ENCODE data around the gene RHBDF2. TPM values are rescaled to one million over a fixed set of nuclear protein-coding genes. Genes with fewer than 3 reads are reported as not detected.
A peak's percentile ranks its signal among the peaks of the same experiment; 100 is the strongest.

Gene RHBDF2
- polyA plus RNA-seq, 1 donor (not counting 4 experiments of a cell fraction or from before 2014, with no cell fraction given): 14.9 TPM

DNA sequence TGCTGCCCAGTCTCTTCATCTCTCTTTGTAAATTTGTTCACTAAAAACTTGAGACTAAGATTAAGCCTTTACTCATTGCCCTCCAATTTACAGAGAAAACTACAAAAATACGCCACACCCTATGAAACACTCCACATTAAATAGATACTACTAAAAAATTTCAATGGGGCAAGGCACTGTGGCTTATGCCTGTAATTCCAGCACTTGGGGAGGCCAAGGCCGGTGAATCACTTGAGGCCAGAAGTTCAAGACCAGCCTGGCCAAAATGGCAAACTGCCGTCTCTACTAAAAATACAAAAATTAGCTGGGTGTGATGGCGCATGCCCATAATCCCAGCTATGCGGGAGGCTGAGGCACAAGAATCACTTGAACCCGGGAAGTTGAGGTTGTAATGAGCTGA, 52.1 kb downstream of the RHBDF2 start:
- peaks cover 53% of the 10 kb centered on the region for H3K4me1 ChIP-seq (ENCODE audit: control insufficient read depth, extremely low read depth, insufficient read depth, low read length)
- peaks cover 14% of the 10 kb centered on the region for H3K9me1 ChIP-seq (ENCODE audit: control insufficient read depth, extremely low read depth, insufficient read depth, low read length)
- no peak overlapping the region for H3K4me3 ChIP-seq (ENCODE audit: control insufficient read depth in 2 of 3, extremely low read depth in 1 of 3, insufficient read depth in 2 of 3, low read depth in 1 of 3, low read length in 3 of 3)
- no peak overlapping the region for H3K9ac ChIP-seq (ENCODE audit: control insufficient read depth, extremely low read depth, insufficient read depth, low read length)
- dilution Hi-C loops (cut with MboI; ENCODE audit: extremely low pct_ligation_motif_present, low sequenced_read_pairs): no loop called here
- no peaks in the 10 kb centered on the region for H3K36me3 ChIP-seq (ENCODE audit: control insufficient read depth in 2 of 2, extremely low read depth in 1 of 2, insufficient read depth in 2 of 2, low read length in 2 of 2)
- no peaks in the 10 kb centered on the region for H3K27me3 ChIP-seq (ENCODE audit: control insufficient read depth, extremely low read depth, insufficient read depth, low read length)
- DNase-seq (ENCODE audit: low read depth, low spot score): no peak
- no peak for TF ChIP-seq EZH2 (IDR thresholded peaks at IDR 0.05; ENCODE audit: low read length)
- TF ChIP-seq, protein P1, sequence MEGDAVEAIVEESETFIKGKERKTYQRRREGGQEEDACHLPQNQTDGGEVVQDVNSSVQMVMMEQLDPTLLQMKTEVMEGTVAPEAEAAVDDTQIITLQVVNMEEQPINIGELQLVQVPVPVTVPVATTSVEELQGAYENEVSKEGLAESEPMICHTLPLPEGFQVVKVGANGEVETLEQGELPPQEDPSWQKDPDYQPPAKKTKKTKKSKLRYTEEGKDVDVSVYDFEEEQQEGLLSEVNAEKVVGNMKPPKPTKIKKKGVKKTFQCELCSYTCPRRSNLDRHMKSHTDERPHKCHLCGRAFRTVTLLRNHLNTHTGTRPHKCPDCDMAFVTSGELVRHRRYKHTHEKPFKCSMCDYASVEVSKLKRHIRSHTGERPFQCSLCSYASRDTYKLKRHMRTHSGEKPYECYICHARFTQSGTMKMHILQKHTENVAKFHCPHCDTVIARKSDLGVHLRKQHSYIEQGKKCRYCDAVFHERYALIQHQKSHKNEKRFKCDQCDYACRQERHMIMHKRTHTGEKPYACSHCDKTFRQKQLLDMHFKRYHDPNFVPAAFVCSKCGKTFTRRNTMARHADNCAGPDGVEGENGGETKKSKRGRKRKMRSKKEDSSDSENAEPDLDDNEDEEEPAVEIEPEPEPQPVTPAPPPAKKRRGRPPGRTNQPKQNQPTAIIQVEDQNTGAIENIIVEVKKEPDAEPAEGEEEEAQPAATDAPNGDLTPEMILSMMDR (optimal IDR thresholded peaks at IDR 0.05 in 1 of 3, IDR thresholded peaks at IDR 0.05 in 1 of 3, conservative IDR thresholded peaks at IDR 0.05 in 1 of 3; ENCODE audit: extremely low read depth in 1 of 3, insufficient read depth in 2 of 3, low read length in 3 of 3): no peak
- no peaks in the 10 kb centered on the region for H3K9me3 ChIP-seq (ENCODE audit: control insufficient read depth, low read depth, low read length)
- H2AFZ ChIP-seq (ENCODE audit: control insufficient read depth, low read length): no peak overlapping the region
- FAIRE-seq: no peak
- no peak overlapping the region for H3K4me2 ChIP-seq (ENCODE audit: control insufficient read depth, extremely low read depth, insufficient read depth, low read depth, low read length)
- H3K79me2 ChIP-seq (ENCODE audit: control insufficient read depth, insufficient read depth, low read length): peaks cover 72% of the 10 kb centered on the region
- peaks cover 39% of the 10 kb centered on the region for H4K20me1 ChIP-seq (ENCODE audit: control insufficient read depth, extremely low read depth, insufficient read depth, low read length)
- no peak overlapping the region for H3K27ac ChIP-seq (ENCODE audit: control insufficient read depth, insufficient read depth, low read length)

DNA sequence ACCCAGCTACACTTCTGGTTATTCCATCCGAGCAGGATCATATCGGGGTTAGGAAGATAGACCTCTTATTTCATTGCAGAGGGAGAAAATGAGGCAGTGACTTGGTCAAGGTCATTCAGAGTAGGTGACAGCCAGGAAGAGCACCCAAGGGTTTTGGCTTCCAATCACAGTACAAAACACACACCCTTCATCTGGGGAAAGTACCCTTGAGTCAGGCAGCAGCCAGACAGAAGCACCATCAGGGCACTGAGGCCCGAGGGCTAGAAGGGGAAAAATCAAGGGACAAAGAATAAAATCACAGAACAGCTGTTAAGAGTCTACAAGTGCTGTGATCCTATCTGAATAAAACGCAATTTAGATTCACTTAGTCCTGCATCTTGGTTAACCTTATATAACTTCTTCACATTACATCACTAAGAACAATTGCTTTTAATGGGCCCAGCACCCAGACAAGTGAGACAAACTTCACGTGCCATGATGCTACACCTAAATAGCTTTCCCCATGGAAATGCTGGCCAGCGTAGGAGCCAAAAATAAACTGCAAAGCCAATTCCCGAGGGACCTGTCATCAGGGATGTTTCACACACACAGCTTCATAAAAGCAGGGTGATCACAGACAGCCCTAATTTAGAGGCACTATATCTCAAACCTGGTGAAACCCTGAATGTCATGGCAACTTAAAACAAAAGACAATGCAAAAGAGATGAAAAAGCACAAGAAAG, 53.1 kb downstream of the RHBDF2 start:
- no peak overlapping the region for H3K4me3 ChIP-seq (ENCODE audit: control insufficient read depth in 2 of 3, extremely low read depth in 1 of 3, insufficient read depth in 2 of 3, low read depth in 1 of 3, low read length in 3 of 3)
- FAIRE-seq (peak; percentile 5), DNase-seq (ENCODE audit: low read depth, low spot score) (no peak)
- H3K9me1 ChIP-seq (ENCODE audit: control insufficient read depth, extremely low read depth, insufficient read depth, low read length): peaks cover 14% of the 10 kb centered on the region
- H3K79me2 ChIP-seq (ENCODE audit: control insufficient read depth, insufficient read depth, low read length): peaks cover 79% of the 10 kb centered on the region
- peak overlapping the region; percentile 85 for H3K4me2 ChIP-seq (ENCODE audit: control insufficient read depth, extremely low read depth, insufficient read depth, low read depth, low read length)
- no peaks in the 10 kb centered on the region for H3K36me3 ChIP-seq (ENCODE audit: control insufficient read depth in 2 of 2, extremely low read depth in 1 of 2, insufficient read depth in 2 of 2, low read length in 2 of 2)
- peaks cover 53% of the 10 kb centered on the region for H3K4me1 ChIP-seq (ENCODE audit: control insufficient read depth, extremely low read depth, insufficient read depth, low read length)
- H3K9me3 ChIP-seq (ENCODE audit: control insufficient read depth, low read depth, low read length): no peaks in the 10 kb centered on the region
- no peak overlapping the region for H2AFZ ChIP-seq (ENCODE audit: control insufficient read depth, low read length)
- no peaks in the 10 kb centered on the region for H3K27me3 ChIP-seq (ENCODE audit: control insufficient read depth, extremely low read depth, insufficient read depth, low read length)
- TF ChIP-seq, protein P1 (optimal IDR thresholded peaks at IDR 0.05 in 1 of 3, IDR thresholded peaks at IDR 0.05 in 1 of 3, conservative IDR thresholded peaks at IDR 0.05 in 1 of 3; ENCODE audit: extremely low read depth in 1 of 3, insufficient read depth in 2 of 3, low read length in 3 of 3): no peak
- TF ChIP-seq EZH2 (IDR thresholded peaks at IDR 0.05; ENCODE audit: low read length): no peak
- dilution Hi-C loops (cut with MboI; ENCODE audit: extremely low pct_ligation_motif_present, low sequenced_read_pairs): no loop called here
- H3K9ac ChIP-seq (ENCODE audit: control insufficient read depth, extremely low read depth, insufficient read depth, low read length): no peak overlapping the region
- H3K27ac ChIP-seq (ENCODE audit: control insufficient read depth, insufficient read depth, low read length): peak overlapping the region; percentile 12
- peaks cover 39% of the 10 kb centered on the region for H4K20me1 ChIP-seq (ENCODE audit: control insufficient read depth, extremely low read depth, insufficient read depth, low read length)

Measured in keratinocyte (primary cell).